D341Med (cell line): Measurements from ENCODE around the gene CSTF3.
"Not testable (repeated sequence)": the region's sequence is repeated elsewhere in the genome, so short reads cannot be mapped to it uniquely, and the experiment has no call there.

Experiments
- DNase-seq: peaks from one replicate; pipeline ENCODE4 v3.0.0; 2012; ENCODE audit warnings: low spot score

Gene CSTF3

DNA sequence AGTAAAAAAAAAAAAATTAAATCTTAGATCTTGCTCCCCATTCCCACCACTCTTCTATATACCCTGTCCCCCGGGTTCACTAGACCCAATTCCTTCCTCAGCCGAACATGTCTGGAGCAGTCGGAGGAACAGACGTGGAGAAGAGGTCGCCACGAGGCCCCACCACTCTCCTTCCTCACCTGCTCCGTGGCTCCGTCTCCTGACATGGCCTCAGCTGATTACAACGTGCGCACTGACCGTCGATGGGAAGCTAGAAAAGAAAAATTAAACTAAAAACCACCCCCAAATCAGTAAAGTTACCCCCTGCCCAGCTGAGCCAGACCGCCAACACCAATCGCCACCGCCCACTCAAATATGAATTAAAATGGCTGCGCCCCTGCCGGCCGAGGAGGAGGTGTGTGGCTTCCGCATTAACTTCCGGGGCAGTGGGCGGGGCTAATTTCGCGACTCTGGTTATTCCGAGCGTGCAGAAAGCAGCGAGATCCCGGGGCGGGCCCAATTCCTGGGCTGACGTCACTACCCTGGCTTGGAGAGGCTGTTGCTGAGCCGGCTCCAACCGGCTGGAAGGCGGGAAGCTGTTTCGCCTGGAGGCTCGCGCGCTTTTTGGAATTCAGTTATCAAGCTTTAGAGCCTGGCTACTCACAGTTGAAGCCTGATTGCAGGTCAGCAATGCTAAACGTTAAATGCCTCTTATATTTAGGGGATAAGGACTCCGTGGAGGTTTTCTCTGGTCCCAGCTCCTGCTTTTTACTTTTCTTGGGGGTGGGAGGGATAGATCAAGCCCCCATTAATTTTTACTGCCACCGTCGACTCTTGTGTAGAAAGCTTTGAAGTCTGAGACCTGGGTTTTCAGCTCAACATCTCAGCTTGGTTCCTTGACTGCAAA, at the start of gene CSTF3:
Gene CSTF3, minus strand, starts transcription at position 361 of the 886 bp plus-strand sequence. Its CDS starts 155 bp downstream, at position 206.
- peak; percentile 97 for DNase-seq

DNA sequence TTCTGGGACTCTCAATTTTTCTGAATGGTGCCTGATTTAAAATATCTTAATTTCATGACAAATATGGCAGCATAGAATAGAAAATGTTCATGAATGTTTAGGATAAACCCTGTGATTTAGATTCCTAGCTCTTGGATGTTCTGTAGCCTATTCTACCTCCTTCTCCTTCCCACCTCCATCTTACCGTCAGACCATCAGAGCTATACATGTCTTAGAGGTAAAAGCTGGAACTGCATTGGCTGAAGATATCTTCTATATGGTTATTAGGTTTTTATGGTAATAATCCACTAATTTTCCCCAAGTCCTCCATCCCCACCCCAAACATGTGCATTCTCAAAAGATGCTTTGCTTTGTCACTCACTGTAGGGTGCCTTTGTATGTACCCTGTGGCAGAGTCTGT, 46.9 kb upstream of the CSTF3 start:
- no peak for DNase-seq

DNA sequence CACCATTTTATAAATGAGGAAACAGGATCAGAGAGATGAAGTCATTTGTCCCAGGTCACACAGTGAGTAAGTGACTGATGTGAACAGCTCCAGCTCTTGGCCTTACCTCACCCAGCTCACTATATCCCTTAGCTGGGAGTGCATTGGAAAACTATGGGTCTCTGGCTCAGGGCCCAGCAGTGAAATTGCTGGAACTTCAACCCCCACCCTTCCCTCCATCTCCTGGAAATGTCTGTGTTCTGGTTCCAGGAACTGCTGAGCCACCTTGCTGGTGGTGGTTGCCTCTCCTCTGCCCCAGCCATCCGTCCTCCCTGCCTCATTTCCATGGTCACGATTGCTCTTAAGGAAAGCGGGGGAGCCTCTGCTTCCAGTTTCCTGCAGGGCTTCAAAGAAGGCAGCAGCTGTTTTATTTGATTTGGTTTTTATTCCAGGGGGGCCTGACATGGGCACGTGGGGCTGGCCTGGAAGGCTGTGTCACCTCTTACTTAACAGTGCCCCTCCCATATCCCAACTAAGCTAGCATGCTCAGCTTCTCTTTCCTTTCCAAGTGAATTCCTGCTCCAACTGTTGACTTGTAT, 46.2 kb upstream of the CSTF3 start:
- no peak for DNase-seq

DNA sequence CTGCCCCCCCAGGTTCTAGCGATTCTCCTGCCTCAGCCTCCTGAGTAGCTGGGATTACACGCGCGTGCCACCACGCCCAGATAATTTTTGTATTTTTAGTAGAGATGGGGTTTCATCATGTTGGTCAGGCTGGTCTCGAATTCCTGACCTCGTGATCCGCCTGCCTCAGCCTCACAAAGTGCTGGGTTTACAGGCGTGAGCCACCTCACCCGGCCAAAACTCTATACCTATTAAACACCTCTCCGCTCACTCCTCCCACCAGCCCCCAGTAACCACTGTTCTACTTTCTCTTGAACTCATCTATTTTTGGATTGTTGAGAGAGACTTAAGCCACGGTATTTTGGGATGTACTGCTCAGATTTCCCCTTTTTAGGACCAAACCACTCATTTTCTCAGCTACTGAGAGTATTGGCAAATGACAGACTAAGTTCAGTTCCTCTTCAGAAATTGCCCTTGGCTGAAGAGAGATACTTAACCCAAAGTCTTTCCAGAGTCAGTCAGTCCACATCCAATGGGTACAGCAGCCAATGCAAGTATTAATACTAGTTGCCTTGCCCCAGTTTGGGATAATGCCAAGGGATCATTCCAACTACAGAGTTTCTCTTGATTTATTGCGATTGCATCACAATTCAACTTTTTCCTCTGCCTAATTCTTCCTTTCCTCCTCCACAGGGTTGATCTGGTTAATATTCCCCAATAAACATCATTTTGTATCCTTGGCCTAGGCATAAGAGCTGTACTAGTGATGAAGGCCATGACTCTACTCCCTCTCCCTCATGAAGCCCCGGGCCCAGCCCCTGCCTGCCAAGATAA, 36.8 kb upstream of the CSTF3 start:
- no peak for DNase-seq

DNA sequence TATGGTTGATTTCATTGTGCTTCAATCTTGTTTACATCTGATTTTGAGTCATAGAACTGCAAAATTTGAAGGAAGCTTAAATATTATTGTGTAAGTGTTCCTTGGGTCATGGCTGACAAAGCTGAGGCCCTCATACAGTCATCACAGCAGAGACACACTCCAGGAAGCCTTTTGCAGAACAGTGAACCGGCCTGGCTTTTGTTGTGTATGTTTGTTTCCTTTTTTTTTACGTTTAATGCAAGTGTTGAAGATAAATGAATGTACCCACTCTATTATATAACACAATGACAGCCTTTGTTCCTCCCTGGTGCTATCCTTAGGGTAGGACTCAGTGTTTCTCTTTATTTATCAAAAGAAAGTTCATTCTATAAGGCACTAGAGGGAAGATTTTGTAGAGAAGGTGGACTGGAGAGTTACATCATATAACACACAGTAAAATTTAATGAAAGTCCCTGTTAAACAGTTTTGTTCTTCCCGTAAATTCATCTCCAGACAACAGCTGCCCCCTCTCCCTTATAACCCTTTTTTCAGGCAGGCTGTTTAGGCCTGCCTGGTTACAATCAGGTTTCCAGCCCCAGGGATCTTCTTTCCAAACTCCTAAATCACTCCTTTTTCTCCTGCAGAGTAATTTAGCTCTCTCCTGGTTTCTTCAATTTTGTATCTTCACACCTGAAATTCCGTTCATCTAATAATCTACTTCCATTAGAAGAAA, 34.3 kb upstream of the CSTF3 start:
- DNase-seq: no peak

DNA sequence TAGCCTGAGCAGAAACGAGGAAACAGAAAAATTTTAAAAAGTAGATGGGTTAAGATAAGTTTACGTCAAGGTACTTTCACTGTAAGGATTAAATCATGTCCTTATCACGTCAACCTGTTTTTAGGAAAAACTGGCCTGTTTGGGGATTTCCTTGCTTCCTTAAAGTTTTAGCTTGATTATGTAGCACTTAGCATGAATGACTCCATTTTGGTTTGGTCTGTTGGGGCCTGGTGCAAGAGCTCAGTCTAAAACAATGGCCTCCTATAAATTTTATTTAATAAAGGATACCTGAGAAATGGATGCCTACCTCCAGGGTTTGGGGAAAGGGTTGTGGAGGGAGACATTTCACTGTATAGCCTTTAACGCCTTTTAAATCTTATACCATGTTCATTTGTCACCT, 33.2 kb upstream of the CSTF3 start:
- no peak for DNase-seq

DNA sequence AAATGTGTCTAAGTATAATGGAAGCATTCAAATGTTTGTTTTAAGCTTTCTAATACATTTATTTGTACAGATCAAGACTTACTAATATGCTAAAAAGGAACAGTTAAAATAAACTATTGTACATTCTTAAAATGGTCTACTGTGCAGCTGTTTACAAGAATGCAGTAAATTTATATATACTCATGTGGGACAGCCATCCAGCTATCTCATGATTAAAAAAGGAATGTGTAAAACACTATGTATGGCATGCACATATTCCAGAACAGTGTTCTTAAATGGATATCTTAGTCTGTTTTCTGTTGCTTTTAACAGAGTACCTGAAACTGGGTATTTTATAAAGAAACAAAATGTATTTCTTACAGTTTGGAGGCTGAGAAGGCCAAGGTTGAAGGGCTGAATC, 30.2 kb upstream of the CSTF3 start:
- DNase-seq: no peak

DNA sequence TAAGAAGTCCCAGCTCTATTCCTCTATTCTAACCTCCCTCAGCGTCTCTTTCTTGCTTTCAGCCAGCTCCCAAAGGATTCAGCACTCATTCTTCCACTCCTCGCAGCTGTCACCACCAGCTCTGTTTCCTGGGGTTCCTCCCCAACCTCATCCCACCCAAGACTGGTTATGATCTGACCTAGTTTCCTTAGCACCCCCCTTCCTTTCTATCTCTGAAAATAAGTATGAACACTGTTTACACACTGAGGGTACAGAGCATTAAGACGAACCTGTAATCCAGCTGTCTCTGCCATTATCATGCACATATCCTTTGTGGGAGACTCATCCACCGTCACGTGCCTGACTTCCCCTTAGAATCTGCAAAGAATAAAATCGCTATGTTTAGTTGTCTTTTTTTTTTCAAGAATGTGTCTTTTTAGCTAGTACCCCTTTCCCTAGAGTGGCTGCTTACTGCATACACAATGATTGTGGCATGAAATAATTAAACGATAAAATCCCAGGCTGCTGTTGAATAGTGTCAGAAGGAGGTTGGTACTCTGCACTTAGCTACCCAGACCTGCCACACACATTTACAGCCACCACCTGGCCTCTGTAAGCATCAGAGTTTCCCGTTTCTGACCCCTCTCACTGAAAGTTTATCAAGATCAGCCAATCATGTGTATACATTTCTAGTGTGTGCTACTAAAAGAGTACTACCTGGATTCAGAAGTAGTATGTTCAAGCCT, 26.9 kb upstream of the CSTF3 start:
- peak; percentile 20 for DNase-seq

DNA sequence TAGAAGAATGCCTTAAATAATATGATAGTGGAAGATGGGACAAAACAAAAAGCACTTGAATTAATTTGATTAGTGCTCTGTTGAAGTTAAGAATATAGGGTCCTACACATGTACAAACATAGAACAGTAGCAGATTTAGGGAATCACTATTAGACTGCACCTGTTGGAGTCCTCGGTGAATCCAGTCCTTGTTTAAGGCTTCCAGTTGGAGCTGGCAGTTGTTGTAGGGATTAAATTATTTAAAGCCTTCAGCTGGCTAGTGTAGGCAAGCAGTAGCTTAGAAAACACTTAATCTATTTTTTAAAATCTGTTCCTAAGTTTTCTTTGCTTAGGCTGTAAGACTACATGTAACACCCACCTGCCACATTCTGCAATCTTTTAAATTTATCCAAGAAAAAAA, 24.5 kb upstream of the CSTF3 start:
- peak; percentile 62 for DNase-seq

DNA sequence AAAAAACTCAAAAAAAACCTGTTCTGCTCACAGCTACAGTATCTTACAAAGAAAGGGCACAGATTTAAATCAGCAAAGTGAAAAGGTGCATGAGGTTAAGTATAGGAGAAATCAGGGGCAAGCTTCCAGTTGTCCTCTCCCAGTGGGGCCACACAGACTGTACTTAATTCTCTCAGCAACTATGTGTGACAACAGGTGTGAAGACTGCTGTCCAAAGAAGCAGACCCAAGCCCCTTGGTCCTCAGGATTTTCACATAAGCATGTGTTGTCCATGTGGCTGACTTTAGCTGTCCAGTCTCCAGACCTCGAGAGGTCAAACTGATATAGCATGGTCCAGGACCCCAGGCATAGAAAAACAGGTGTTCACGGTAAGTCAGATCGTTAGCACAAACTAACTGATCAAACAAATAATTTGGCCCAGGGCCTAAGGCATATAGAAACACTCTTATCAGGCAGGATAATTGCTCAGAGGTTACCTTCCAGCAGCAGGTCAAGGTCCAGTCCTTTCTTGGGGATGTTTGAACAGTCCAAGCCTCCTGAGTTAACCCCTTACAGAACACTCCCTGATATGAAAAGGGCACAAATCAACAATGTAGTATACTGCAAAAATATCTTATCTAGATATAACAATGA, 21.1 kb upstream of the CSTF3 start:
- no peak for DNase-seq

DNA sequence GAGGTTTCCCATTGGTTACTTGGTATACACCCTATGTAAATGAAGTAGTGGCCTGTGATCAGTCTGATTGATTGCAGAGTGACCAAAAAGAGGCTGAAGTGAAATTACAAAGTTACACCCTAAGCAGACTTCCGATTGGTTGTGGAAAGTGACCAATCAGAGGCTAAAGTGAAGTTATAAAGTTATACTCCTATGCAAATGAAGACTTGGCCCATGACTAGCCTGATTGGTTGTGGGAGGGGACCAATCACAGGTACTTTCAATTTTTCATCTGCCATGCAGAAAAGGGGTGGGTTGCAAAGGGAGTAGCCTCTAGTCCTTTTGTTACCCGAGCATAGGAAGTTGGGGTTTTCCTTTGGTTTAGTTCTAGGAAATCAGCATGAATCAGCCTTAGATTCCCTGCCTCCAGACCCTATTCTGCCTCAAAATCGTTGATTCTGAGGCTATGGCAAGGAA, 18.1 kb upstream of the CSTF3 start:
- DNase-seq: no peak

DNA sequence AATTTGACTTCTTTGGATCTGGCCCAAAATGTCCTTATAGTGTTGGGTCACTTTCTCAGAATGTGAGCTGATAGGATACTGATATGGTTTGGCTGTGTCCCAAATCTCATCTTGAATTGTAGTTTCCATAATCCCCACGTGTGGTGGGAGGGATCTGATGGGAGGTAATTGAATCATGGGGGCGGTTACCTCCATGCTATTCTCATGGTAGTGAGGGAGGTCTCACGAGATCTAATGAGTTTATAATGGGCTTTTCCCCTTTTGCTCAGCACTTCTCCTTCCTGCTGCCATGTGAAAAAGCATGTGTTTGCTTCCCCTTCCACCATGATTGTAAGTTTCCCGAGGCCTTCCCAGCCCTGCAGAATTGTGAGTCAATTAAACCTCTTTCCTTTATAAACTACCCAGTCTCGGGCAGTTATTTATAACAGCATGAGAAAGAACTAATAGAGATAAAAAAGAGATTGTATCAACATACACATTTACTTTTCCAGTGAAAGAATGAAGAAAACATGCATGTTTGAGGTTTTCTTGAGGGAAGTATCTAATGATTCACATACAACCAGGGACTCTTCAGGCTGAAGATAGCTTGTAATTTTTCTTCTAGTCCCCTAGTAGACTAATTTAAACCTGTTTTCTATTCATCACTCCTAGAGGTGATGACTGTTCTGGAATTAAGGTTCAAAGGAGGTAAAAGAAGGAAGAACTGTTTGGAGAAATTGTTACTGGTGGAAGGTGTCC, 17.3 kb upstream of the CSTF3 start:
- DNase-seq: no peak

DNA sequence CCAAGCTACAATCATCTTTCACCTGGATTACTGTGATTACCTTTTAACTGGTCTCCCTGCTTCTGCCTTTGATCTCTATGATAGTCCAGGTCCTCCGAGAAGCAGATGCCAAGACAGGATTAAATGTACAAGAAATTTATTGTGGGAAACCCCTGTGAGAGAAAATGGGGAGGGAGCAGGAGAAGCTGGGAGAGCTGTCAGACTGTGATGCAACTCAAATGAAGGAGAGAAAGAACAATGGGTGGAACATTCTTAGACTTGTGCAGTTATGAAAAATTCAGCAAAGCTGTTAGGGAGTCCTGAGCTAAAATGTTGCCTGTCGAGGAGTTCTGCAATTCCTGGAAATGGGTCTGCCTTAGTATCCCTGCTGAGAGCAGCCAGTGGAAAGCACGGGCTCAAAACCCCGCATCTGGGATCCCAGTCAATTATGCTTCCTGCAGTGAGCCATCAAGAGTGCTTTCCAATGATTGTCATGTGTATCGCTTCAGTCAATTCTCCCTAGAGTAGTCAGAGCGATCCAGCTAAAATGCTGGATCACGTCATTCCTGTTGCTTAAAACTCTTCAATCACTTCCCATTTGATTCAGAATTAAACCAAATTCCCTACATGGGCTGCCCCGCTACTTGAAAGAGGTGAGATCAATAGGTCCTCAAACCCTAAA, 16.5 kb upstream of the CSTF3 start:
- DNase-seq: no peak

DNA sequence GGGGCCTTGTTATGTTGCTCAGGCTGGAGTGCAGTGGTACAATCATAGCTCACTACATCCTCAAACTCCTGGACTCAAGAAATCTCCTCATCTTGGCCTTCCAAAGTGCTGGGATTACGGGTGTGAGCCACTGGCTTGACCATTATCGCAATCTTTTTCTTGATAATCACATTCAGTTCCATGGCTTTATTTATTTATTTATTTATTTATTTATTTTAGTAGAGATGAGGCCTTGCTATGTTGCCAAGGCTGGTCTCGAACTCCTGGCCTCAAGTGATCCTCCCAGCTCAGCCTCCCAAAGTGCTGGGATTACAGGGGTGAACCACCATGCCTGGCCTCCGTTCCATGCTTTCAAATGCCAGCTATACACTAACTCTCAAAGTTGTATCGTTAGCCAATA, 15.5 kb upstream of the CSTF3 start:
- not testable (repeated sequence) for DNase-seq

DNA sequence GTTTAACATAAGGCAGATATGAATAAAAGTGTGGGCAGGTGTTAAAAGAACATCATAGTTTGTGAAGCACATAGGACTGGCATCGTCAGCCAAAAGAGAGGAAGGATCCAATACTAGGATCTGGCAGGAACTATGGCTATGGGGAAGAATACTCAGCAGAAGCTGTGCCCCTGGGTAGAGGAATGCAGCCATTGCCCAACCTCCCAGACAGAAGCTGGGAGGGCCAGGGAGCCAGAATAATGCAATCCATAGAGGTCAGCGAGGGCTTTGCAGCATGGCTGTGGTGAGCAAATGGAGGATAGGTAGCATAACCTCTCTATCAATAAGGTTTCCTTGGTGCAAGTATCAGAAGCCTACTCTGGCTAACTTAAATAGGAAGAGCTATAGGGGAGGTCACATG, 11.7 kb upstream of the CSTF3 start:
- no peak for DNase-seq

DNA sequence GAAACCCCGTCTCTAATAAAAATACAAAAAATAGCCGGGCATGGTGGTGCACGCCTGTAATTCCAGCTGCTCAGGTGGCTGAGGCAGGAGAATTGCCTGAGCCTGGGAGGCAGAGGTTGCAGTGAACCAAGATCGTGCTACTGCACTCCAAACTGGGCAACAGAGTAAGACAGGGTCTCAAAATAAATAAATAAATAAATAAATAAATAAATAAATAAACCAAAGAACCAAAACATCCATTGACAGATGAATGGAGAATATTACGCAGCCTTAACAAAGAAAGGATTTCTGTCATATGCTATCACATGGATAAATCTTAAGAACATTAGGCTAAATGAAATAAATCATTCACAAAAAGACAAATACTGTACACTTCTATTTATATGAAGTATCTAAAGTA, 11.1 kb upstream of the CSTF3 start:
- no peak for DNase-seq

DNA sequence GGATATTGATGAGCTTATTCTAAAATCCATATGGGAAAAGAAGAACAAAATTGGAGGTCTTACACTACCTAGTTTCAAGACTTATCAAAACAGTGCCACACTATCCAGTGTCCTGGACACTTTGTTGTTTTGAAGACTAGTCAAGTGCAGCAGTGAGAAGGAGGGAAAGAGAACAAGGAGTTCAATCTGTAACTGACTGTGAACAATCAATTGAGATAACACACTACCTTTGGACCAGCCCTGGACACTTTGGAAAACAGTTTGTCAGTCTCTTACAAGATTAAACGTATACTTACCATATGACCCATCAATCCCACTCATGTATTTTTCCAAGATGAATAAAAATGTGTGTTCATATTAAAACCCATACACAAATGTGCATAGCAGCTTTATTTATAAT, 10.0 kb upstream of the CSTF3 start:
- DNase-seq: no peak

DNA sequence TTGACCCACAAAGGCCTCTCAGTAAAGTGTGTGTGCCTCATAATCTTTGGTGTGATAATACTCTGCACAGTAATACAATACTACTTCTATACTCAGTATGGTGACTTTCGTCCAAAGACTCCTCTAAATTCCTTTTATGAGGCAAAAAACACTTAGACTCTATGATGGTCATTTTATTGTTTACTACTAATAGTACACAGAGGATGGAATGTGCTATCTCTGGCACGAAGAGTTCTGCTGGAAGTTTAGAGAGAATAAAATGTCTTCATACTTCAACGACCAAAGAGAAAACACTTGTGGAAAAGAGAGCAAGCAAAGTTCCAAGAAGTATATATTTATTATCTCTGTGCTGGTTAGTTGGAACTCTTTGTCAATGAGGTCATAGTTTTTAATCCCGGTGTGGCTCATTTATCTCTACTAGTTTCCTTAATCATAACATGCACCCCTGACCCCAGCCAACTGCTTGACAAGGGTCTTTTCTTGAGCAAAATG, 7.5 kb upstream of the CSTF3 start:
- DNase-seq: no peak

DNA sequence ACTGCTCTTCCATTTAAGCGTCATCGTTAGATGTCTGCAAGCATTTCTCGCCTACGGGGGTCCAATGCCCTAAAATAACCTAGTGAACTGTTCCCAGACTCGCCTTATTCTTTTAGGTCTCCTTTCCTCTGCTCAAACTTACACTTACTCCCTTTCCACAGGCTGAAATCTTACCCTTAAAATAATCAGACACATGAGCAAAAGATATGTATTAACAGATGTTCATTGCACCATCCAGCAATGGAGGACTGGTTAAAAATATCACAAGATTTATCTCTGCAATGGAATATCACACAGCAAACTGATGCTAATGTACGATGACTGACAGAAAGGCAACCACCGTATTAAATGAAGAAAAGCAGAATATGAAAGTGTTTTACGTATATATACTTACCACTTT, 1.6 kb upstream of the CSTF3 start:
- DNase-seq: no peak

DNA sequence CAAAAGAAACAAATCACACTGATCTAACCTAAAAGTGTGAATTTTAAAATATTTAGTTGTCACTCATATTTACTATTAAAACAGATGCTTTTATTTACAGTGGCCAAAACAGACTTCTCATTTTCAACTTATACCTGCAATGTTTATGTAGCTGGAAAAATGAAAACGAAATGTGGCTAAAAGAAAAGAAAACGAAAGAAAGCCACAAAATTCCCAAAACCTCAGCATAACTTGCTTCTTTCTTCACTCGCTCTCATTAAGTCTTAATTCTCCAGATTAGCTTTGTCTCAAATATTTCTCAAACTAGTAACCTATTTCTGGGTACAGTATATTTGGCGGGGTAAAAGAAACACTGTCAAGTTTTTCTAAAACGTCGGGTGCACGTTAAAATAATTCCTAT, 693 bp downstream of the CSTF3 start:
- DNase-seq: no peak
